Esophagus squamous epithelium (tissue), 5 donors: ENCODE measurements around the gene LMOD1. TPM values are rescaled to one million over a fixed set of nuclear protein-coding genes. Genes with fewer than 3 reads are reported as not detected.

Experiments used
- DNase-seq: peaks from one replicate; lab custom pipeline; 2025; lab: John Stamatoyannopoulos, UW
- H3K27ac ChIP-seq, 4 donors: fragments of 200-600 bp; sonication (generic); one replicate each; pipeline ENCODE4 v1.5.1; 2016 to 2019; ENCODE audit warnings: mild to moderate bottlenecking in 1 of 4
- H3K27me3 ChIP-seq, 4 donors: fragments of 200-600 bp; sonication (generic); 1 replicate in 3 of 4; 2 replicates in 1 of 4; pipeline versions ENCODE4 v1.5.1 to v1.6.0; 2017 to 2021; ENCODE audit warnings: antibody characterized with exemption in 1 of 4
- H3K36me3 ChIP-seq, 3 donors: fragments of 200-600 bp; sonication (generic); one replicate each; pipeline ENCODE4 v1.5.1; 2016 to 2019
- H3K4me1 ChIP-seq, 3 donors: fragments of 200-600 bp; sonication (generic); one replicate each; pipeline ENCODE4 v1.5.1; 2017 to 2019
- H3K4me3 ChIP-seq, 4 donors: fragments of 200-600 bp; sonication (generic); 1 replicate in 3 of 4; 2 replicates in 1 of 4; pipeline ENCODE4 v1.5.1; 2016 to 2019; ENCODE audit warnings: mild to moderate bottlenecking in 2 of 4, moderate library complexity in 1 of 4
- H3K9me3 ChIP-seq, 3 donors: fragments of 200-600 bp; sonication (generic); one replicate each; pipeline ENCODE4 v1.5.1; 2016 to 2019
- POLR2A ChIP-seq, 4 donors: fragments of 450-650 bp; IDR thresholded peaks; one replicate each; pipeline ENCODE4 v1.6.1; 2017; ENCODE audit warnings: antibody characterized with exemption in 4 of 4, mild to moderate bottlenecking in 4 of 4, moderate library complexity in 3 of 4
- WGBS, 2 donors: methylation state at CpG; one replicate each; pipeline ENCODE4 v1.1.5; 2018; 5-methylcytosine and 5-hydroxymethylcytosine counted together
- intact Hi-C: fragments of 100-400 bp; cut with DNase I; formaldehyde crosslinking; loops from one replicate; pipeline ENCODE4 v1.15.0; 2022
- total RNA-seq, 4 donors: library from RNA; depleted of rRNA; stranded (reverse); fragments of >200 nt; gene quantifications; one replicate each; pipeline ENCODE4 v1.1.0, GENCODE V29; 2016
- TF ChIP-seq, protein P1 (sequence below), 6 experiments: fragments of 450-650 bp in 4 of 6; fragments of 200-600 bp in 2 of 6; sonication (generic) in 2 of 6; IDR thresholded peaks; one replicate each; pipeline ENCODE4 v1.5.1; 2016 to 2019; ENCODE audit warnings: antibody characterized with exemption in 6 of 6, mild to moderate bottlenecking in 4 of 6, moderate library complexity in 4 of 6
- donor health status: DM: yes; HTN: yes; CAD: no.

The LMOD1 gene
- total RNA-seq, 4 donors from 2014 or later: 8.3 to 157 (median 38.6) TPM

DNA sequence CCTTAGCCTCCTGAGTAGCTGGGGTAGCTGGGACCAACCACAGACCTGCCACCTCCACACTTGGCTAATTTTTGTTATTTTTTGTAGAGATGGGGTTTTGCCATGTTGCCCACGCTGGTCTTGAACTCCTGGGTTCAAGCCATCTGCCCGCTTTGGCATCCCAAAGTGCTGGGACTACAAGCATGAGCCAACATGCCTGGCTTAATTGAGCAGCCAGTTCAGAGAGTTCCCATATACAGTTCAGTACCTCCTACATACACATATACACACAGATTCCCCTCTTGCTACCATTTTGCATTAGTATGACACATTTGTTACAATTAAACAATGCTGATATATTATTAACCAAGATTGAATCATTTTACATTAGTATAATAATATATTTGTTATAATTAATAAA lies 39.0 kb upstream of the LMOD1 start:
- Histone ChIP-seq H3K9me3 (no peaks in the 10 kb centered on the region), H3K36me3 (peaks cover 4 to 18% (median 10%) of the 10 kb centered on the region in 3 donors), H3K4me1 (peaks cover 9 to 79% (median 45%) of the 10 kb centered on the region in 3 donors), H3K4me3 (no peak overlapping the region), H3K27ac (peak overlapping the region in 1 of 4 donors; percentile 68), H3K27me3 (no peaks in the 10 kb centered on the region)
- TF ChIP-seq, protein P1, sequence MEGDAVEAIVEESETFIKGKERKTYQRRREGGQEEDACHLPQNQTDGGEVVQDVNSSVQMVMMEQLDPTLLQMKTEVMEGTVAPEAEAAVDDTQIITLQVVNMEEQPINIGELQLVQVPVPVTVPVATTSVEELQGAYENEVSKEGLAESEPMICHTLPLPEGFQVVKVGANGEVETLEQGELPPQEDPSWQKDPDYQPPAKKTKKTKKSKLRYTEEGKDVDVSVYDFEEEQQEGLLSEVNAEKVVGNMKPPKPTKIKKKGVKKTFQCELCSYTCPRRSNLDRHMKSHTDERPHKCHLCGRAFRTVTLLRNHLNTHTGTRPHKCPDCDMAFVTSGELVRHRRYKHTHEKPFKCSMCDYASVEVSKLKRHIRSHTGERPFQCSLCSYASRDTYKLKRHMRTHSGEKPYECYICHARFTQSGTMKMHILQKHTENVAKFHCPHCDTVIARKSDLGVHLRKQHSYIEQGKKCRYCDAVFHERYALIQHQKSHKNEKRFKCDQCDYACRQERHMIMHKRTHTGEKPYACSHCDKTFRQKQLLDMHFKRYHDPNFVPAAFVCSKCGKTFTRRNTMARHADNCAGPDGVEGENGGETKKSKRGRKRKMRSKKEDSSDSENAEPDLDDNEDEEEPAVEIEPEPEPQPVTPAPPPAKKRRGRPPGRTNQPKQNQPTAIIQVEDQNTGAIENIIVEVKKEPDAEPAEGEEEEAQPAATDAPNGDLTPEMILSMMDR (IDR thresholded peaks at IDR 0.05): no peak
- no peak for TF ChIP-seq POLR2A (IDR thresholded peaks at IDR 0.05)
- 27 to 49% methylated on average over 2 of the region's 2 CpGs for WGBS, 2 donors
- no peak for DNase-seq
- intact Hi-C loops: no loop called here

DNA sequence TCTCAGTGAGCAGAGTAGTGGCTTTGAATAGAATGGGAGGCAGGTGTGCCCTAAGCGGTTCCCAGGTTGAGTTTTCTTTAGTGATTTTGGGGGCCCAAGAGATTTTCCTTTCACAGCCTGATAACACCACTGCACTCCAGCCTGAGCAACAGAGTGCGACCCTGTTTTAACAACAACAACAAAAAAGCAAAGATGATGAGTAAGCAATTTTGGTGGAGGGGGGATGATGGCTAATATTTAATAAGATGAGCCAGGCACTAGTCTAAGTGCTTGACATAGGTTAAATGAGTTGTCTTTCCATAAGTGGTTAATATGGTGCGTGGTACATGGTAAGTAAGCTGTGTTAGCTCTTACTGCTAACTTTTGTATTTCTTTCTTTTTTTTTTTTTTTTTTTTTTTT lies 38.1 kb upstream of the LMOD1 start:
- peaks cover 9 to 70% (median 38%) of the 10 kb centered on the region in 3 donors for H3K4me1 ChIP-seq
- H3K4me3 ChIP-seq: no peak overlapping the region
- TF ChIP-seq POLR2A (IDR thresholded peaks at IDR 0.05): no peak
- TF ChIP-seq, protein P1 (IDR thresholded peaks at IDR 0.05): no peak
- H3K36me3 ChIP-seq: peaks cover 0 to 9% (median 4%) of the 10 kb centered on the region in 3 donors
- H3K27ac ChIP-seq: peak overlapping the region in 2 of 4 donors; percentile 3 to 88
- no peaks in the 10 kb centered on the region for H3K9me3 ChIP-seq
- intact Hi-C loops: no loop called here
- WGBS, 2 donors: 73 to 93% methylated on average over 3 of the region's 3 CpGs
- DNase-seq: no peak
- H3K27me3 ChIP-seq: no peaks in the 10 kb centered on the region

DNA sequence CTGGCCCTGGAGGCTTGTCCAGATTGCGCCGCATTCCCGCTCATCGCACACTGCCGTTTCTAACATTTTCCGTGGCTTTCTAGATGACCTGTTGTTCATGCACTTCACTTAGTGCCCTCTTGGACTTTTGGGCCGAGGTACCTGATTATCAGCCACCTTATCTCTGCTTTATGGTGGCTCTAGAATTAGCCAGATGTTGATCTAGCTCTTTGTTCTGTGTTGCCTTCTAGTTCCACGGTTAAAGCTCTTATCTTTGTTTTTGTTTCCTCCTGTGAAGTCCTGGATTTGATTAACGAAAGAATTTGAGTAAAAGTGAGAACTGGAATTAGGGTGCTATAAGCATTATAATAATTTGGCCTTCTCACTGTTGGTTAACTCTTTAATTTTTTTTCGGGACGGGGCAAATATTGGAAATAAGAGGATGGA lies 37.0 kb upstream of the LMOD1 start:
- H3K36me3 ChIP-seq: no peaks in the 10 kb centered on the region
- no peaks in the 10 kb centered on the region for H3K9me3 ChIP-seq
- intact Hi-C loops: no loop called here
- no peaks in the 10 kb centered on the region for H3K27me3 ChIP-seq
- no peak for DNase-seq
- TF ChIP-seq POLR2A (IDR thresholded peaks at IDR 0.05): no peak
- TF ChIP-seq, protein P1 (IDR thresholded peaks at IDR 0.05): no peak
- peaks cover 9 to 60% (median 29%) of the 10 kb centered on the region in 3 donors for H3K4me1 ChIP-seq
- peak overlapping the region; percentile 88 to 97 (median 94) for H3K27ac ChIP-seq
- H3K4me3 ChIP-seq: peak overlapping the region; percentile 65 to 99 (median 96)
- 7 to 8% methylated on average over 11 of the region's 11 CpGs for WGBS, 2 donors

DNA sequence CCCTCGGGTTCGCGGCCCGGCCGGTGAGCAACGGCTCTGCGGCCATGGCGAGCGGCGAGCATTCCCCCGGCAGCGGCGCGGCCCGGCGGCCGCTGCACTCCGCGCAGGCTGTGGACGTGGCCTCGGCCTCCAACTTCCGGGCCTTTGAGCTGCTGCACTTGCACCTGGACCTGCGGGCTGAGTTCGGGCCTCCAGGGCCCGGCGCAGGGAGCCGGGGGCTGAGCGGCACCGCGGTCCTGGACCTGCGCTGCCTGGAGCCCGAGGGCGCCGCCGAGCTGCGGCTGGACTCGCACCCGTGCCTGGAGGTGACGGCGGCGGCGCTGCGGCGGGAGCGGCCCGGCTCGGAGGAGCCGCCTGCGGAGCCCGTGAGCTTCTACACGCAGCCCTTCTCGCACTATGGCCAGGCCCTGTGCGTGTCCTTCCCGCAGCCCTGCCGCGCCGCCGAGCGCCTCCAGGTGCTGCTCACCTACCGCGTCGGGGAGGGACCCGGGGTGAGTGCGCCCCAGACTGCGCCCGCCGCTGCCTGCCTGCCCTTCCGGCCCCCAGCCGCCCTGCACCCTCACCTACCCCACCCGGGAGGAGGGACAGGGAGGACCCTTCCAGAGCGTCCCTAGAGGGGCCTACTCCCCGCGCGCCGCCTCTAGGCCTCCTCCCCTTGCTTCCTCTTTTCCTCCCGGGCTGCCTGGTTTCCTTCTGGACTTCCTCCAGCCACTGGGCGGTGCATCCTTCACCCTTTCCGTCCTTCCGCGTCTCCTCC lies 36.5 kb upstream of the LMOD1 start, which contains the start of gene RNPEP:
RNPEP (plus strand) TSS at position 26 of the 757 bp plus-strand sequence; CDS start at position 45, 19 bp downstream.
- Histone ChIP-seq H3K4me1 (peaks cover 9 to 54% (median 25%) of the 10 kb centered on the region in 3 donors), H3K4me3 (peak within 1 kb of the TSS; percentile 65 to 99 (median 96)), H3K9me3 (no peaks in the 10 kb centered on the region), H3K27ac (peak within 1 kb of the TSS; percentile 88 to 97 (median 94)), H3K27me3 (no peaks in the 10 kb centered on the region), H3K36me3 (no peaks in the 10 kb centered on the region)
- no peak for DNase-seq
- WGBS, 2 donors: 0 to 1% methylated on average over 9 to 16 of the region's 80 CpGs
- peak in 2 of 4 donors; percentile 64 to 70 for TF ChIP-seq POLR2A (IDR thresholded peaks at IDR 0.05)
- TF ChIP-seq, protein P1 (IDR thresholded peaks at IDR 0.05): peak in 3 of 6 experiments; percentile 17 to 48 (median 31)
- intact Hi-C loops: no loop called here

DNA sequence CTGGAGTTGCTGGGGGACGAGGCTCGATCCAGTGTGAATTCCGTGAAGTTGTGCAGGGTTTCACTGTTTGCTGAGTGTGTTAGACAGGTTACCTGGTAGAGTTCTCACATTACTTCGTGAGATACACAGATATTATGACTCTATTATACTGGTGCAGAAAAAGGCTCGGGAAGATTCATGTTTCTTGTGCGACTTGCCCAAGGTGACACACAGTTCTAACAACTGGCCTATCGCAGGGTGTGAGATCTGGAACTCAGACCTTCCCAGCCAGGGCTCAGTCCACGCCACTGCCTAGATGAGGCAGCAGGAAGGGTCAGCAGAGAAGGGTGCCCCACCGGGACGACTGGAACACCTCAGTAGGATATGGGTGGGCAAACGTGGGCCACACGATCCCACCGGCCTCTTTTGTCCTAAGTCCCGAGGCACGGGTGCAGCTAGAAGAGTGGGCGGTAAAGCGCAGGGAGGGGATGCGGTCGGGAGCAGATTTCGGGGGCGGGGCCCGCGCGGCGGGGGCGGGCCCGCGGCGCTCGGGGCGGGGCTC lies 35.8 kb upstream of the LMOD1 start:
- no peak for DNase-seq
- no peaks in the 10 kb centered on the region for H3K36me3 ChIP-seq
- peak overlapping the region; percentile 65 to 99 (median 96) for H3K4me3 ChIP-seq
- H3K4me1 ChIP-seq: peaks cover 9 to 47% (median 18%) of the 10 kb centered on the region in 3 donors
- peak overlapping the region; percentile 88 to 97 (median 94) for H3K27ac ChIP-seq
- TF ChIP-seq, protein P1 (IDR thresholded peaks at IDR 0.05): no peak
- TF ChIP-seq POLR2A (IDR thresholded peaks at IDR 0.05): no peak
- H3K9me3 ChIP-seq: no peaks in the 10 kb centered on the region
- intact Hi-C loops: no loop called here
- WGBS, 2 donors: 11 to 30% methylated on average over 6 to 13 of the region's 31 CpGs
- no peaks in the 10 kb centered on the region for H3K27me3 ChIP-seq
